HCT116 (cell line): ENCODE data around the gene SMG5. TPM values are rescaled to one million over a fixed set of nuclear protein-coding genes. Genes with fewer than 3 reads are reported as not detected.

Experiments
- total RNA-seq: library from RNA; stranded (reverse); gene quantifications from one replicate; pipeline ENCODE4 v1.2.1, GENCODE V29; 2021; ENCODE audit not compliant: unreplicated experiment

SMG5 gene
- total RNA-seq, 1 experiment from 2014 or later = 75.2 TPM

Other genes starting within 250 kb of the SMG5 start
- gene UBQLN4, start 229.0 kb downstream of the SMG5 start, total RNA-seq = 68.4 TPM
- 60.2 TPM for gene LAMTOR2, start 228.0 kb downstream of the SMG5 start, total RNA-seq
- 142 TPM for gene RAB25, start 221.7 kb downstream of the SMG5 start, total RNA-seq
- 6.1 TPM for gene MEX3A, start 200.4 kb downstream of the SMG5 start, total RNA-seq
- gene LMNA, start 168.1 kb downstream of the SMG5 start, total RNA-seq = 528 TPM
- gene SEMA4A, start 129.2 kb downstream of the SMG5 start, total RNA-seq = 0.39 TPM
- gene SLC25A44, start 88.7 kb downstream of the SMG5 start, total RNA-seq = 17.5 TPM
- gene PMF1, start 69.8 kb downstream of the SMG5 start, total RNA-seq = 52.6 TPM
- gene BGLAP, start 40.6 kb downstream of the SMG5 start, total RNA-seq = 1.4 TPM
- gene PAQR6, start 34.8 kb downstream of the SMG5 start, total RNA-seq = 10.9 TPM
- gene TMEM79, start 1.5 kb upstream of the SMG5 start, total RNA-seq = 6.3 TPM
- gene GLMP, start 12.9 kb upstream of the SMG5 start, total RNA-seq = 27.8 TPM
- gene VHLL, start 16.5 kb upstream of the SMG5 start, total RNA-seq = not detected
- gene CCT3, start 55.5 kb upstream of the SMG5 start, total RNA-seq = 619 TPM
- 1.0 TPM for gene TSACC, start 55.7 kb upstream of the SMG5 start, total RNA-seq
- gene RHBG, start 86.4 kb upstream of the SMG5 start, total RNA-seq = 5.7 TPM
- gene MEF2D, start 217.9 kb upstream of the SMG5 start, total RNA-seq = 44.2 TPM